ENCODE results near the gene RAD54L.
"Not testable (repeated sequence)": the region's sequence is repeated elsewhere in the genome, so short reads cannot be mapped to it uniquely, and the experiment has no call there.

GRCh38 chr1:46243831-46244230 is 3.7 kb upstream of the RAD54L start:
- TF ChIP-seq POLR2A, CTCF (IDR thresholded peaks at IDR 0.05): not testable (repeated sequence)
